T-cell (primary cell): ENCODE results near the gene ACSM4. TPM values are rescaled to one million over a fixed set of nuclear protein-coding genes. Genes with fewer than 3 reads are reported as not detected.

Experiments used
- ATAC-seq, 4 experiments: fragments of 200-7000 bp in 3 of 4; fragments of 150-1000 bp in 1 of 4; cut with Tn5 transposase; replicated peaks in 1 of 4; 1 replicate in 3 of 4; 2 replicates in 1 of 4; pipeline ENCODE4 v1.10.0; 2021; ENCODE audit warnings: moderate library complexity in 3 of 4, mild to moderate bottlenecking in 2 of 4, moderate number of reproducible peaks in 1 of 4
- CTCF ChIA-PET, 2 donors: fragments of 300-600 bp; sonication (Branson Sonifier 250); formaldehyde crosslinking; loops; one replicate each; lab custom pipeline; 2022; ENCODE audit warnings: antibody characterized with exemption in 2 of 2; lab: Charles Lee
- POLR2A ChIA-PET, 2 donors: fragments of 300-600 bp; sonication (Branson Sonifier 250); formaldehyde crosslinking; loops; one replicate each; lab custom pipeline; 2022; ENCODE audit warnings: antibody characterized with exemption in 2 of 2; lab: Charles Lee
- DNase-seq, 35 experiments: peaks; one replicate each; pipeline versions ENCODE4 v3.0.0 to v3.0.0-alpha.2; 2013 to 2023
- H3K27ac ChIP-seq: one replicate; pipeline ENCODE4 v1.5.1; 2013; ENCODE audit warnings: low read length
- H3K27me3 ChIP-seq, 2 experiments: replicated peaks in 1 of 2; 1 replicate in 1 of 2; 2 replicates in 1 of 2; pipeline versions ENCODE4 v1.6.1 to v1.7.0; 2013; ENCODE audit warnings: low read length in 1 of 2, mixed read lengths in 1 of 2; ENCODE audit not compliant: control insufficient read depth in 2 of 2, insufficient read depth in 2 of 2; ENCODE audit errors: extremely low read depth in 1 of 2
- H3K36me3 ChIP-seq, 2 donors: 1 replicate in 1 of 2; 2 replicates in 1 of 2; pipeline versions ENCODE4 v1.6.1 to v1.7.0; 2013; ENCODE audit warnings: low read length in 1 of 2; ENCODE audit not compliant: control insufficient read depth in 2 of 2, insufficient read depth in 1 of 2; ENCODE audit errors: extremely low read depth in 1 of 2
- H3K4me1 ChIP-seq, 2 experiments: 1 replicate in 1 of 2; 2 replicates in 1 of 2; pipeline versions ENCODE4 v1.6.1 to v1.7.0; 2013; ENCODE audit warnings: low read length in 2 of 2, mixed read lengths in 1 of 2; ENCODE audit not compliant: insufficient read depth in 2 of 2, control insufficient read depth in 1 of 2; ENCODE audit errors: extremely low read depth in 1 of 2
- H3K4me3 ChIP-seq, 2 donors: 1 replicate in 1 of 2; 2 replicates in 1 of 2; pipeline versions ENCODE4 v1.5.1 to v1.7.0; 2013; ENCODE audit warnings: mild to moderate bottlenecking in 2 of 2, low read length in 1 of 2, moderate library complexity in 1 of 2; ENCODE audit not compliant: control insufficient read depth in 1 of 2; ENCODE audit errors: extremely low read depth in 1 of 2
- H3K9me3 ChIP-seq: 2 replicates; pipeline ENCODE4 v1.7.0; 2013
- H3K27ac Mint-ChIP-seq, 2 donors: one replicate each; pipeline ENCODE4 v1.8.0; 2020 to 2021; ENCODE audit warnings: mild to moderate bottlenecking in 2 of 2, mixed read lengths in 2 of 2
- H3K27me3 Mint-ChIP-seq, 2 donors: one replicate each; pipeline ENCODE4 v1.8.0; 2021 to 2022; ENCODE audit warnings: mixed read lengths in 2 of 2
- H3K36me3 Mint-ChIP-seq: one replicate; pipeline ENCODE4 v1.8.0; 2021; ENCODE audit warnings: mixed read lengths
- H3K4me1 Mint-ChIP-seq, 3 donors: one replicate each; pipeline ENCODE4 v1.8.0; 2020 to 2022; ENCODE audit warnings: mixed read lengths in 3 of 3, mild to moderate bottlenecking in 1 of 3
- H3K4me3 Mint-ChIP-seq, 3 donors: one replicate each; pipeline ENCODE4 v1.8.0; 2020 to 2022; ENCODE audit warnings: mild to moderate bottlenecking in 3 of 3, mixed read lengths in 3 of 3, moderate library complexity in 3 of 3
- H3K9me3 Mint-ChIP-seq, 3 donors: one replicate each; pipeline ENCODE4 v1.8.0; 2020 to 2022; ENCODE audit warnings: mixed read lengths in 3 of 3
- WGBS: methylation state at CpG from one replicate; pipeline ENCODE4 v1.1.5; 2013; ENCODE audit warnings: missing lambda C conversion rate; ENCODE audit not compliant: insufficient coverage; 5-methylcytosine and 5-hydroxymethylcytosine counted together
- total RNA-seq, 35 experiments: library from RNA in 6 of 35; stranded (reverse) in 6 of 35; fragments of 120-200 nt in 1 of 35; gene quantifications; one replicate each; pipeline versions ENCODE4 v1.2.1 to v1.2.4 and lab custom pipeline; 2013 to 2026

ACSM4 gene
- total RNA-seq = not detected
- total RNA-seq (2013) = not detected
- 0 to 0.09 (median 0) reads per million in 29 experiments for total RNA-seq (lab: John Stamatoyannopoulos, UW)

- no peak for DNase-seq
- H3K27ac Mint-ChIP-seq = no peak within 1 kb of the TSS
- H3K36me3 ChIP-seq = no peaks in the 10 kb centered on the region
- no peak within 1 kb of the TSS for H3K4me3 ChIP-seq
- no peak within 1 kb of the TSS for H3K4me3 Mint-ChIP-seq
- WGBS = 96% methylated on average over 3 of the region's 3 CpGs
- H3K27ac ChIP-seq = no peak within 1 kb of the TSS
- peaks cover 0 to 6% of the 10 kb centered on the region in 2 experiments for H3K27me3 ChIP-seq
- H3K4me1 ChIP-seq = no peaks in the 10 kb centered on the region
- no peaks in the 10 kb centered on the region for H3K9me3 Mint-ChIP-seq
- ChIA-PET CTCF (no interaction called here), POLR2A (interaction anchor here in 1 of 2 donors (0.5 kb wide), 1 partner anchor 124 kb away, joined by 3 read pairs; no protein-coding TSS in a partner anchor)
- no peaks in the 10 kb centered on the region for H3K9me3 ChIP-seq
- ATAC-seq = no peak
- H3K36me3 Mint-ChIP-seq = no peaks in the 10 kb centered on the region
- peaks cover 16 to 28% of the 10 kb centered on the region in 2 donors for H3K27me3 Mint-ChIP-seq
- no peaks in the 10 kb centered on the region for H3K4me1 Mint-ChIP-seq
Observed at GRCh38 chr12:7303772-7304171, at the start of gene ACSM4. Gene ACSM4 (plus strand): TSS chr12:7304072. CDS start chr12:7304332, 260 bp downstream.

DNA sequence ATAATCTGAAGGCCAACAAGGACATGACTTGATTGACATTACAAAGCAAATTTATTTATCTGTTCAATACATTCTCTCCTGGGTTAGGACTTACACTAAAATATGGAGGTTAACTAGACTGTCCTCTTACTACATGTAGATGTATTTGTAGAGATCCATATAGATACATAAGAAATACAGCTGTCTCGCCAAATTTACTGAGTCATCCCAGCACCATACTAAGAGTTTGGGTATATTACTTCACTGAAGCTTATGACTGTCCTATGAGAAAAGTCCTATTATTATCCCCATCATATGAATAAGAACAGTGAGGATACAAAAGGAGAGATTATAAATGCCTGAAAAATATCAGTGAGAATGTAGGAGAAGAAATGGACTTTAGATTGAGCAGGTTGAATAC, 44.8 kb upstream of the ACSM4 start:
- no peak for ATAC-seq

GRCh38 chr12:7264538-7264937, 39.3 kb upstream of the ACSM4 start:
- Mint-ChIP-seq H3K27me3 (peaks cover 3 to 7% of the 10 kb centered on the region in 2 donors), H3K36me3 (no peaks in the 10 kb centered on the region), H3K4me1 (no peaks in the 10 kb centered on the region), H3K9me3 (no peaks in the 10 kb centered on the region), H3K4me3 (no peak overlapping the region), H3K27ac (no peak overlapping the region)
- no peaks in the 10 kb centered on the region for H3K36me3 ChIP-seq
- ATAC-seq = no peak
- H3K27ac ChIP-seq = no peak overlapping the region
- DNase-seq = no peak
- H3K27me3 ChIP-seq = no peaks in the 10 kb centered on the region
- POLR2A ChIA-PET = no interaction called here
- CTCF ChIA-PET = interaction anchor here in 1 of 2 donors (0.9 kb wide), 1 partner anchor 9 kb away, joined by 4 read pairs; no protein-coding TSS in a partner anchor
- H3K4me3 ChIP-seq = no peak overlapping the region
- no peaks in the 10 kb centered on the region for H3K4me1 ChIP-seq
- no peaks in the 10 kb centered on the region for H3K9me3 ChIP-seq

More for the DNA sequence above, 44.8 kb upstream of the ACSM4 start:
- H3K4me3 Mint-ChIP-seq = no peak overlapping the region
- H3K27ac ChIP-seq = no peak overlapping the region
- WGBS = no CpG with 5 or more reads among the region's 1 CpG
- no peak overlapping the region for H3K27ac Mint-ChIP-seq
- no peaks in the 10 kb centered on the region for H3K36me3 ChIP-seq
- H3K27me3 ChIP-seq = no peaks in the 10 kb centered on the region
- H3K4me1 ChIP-seq = no peaks in the 10 kb centered on the region
- H3K4me3 ChIP-seq = no peak overlapping the region
- POLR2A ChIA-PET = no interaction called here
- CTCF ChIA-PET = no interaction called here
- peaks cover 7 to 11% of the 10 kb centered on the region in 2 donors for H3K27me3 Mint-ChIP-seq
- no peak for DNase-seq
- H3K9me3 ChIP-seq = no peaks in the 10 kb centered on the region
- H3K36me3 Mint-ChIP-seq = no peaks in the 10 kb centered on the region
- no peaks in the 10 kb centered on the region for H3K9me3 Mint-ChIP-seq
- no peaks in the 10 kb centered on the region for H3K4me1 Mint-ChIP-seq

DNA sequence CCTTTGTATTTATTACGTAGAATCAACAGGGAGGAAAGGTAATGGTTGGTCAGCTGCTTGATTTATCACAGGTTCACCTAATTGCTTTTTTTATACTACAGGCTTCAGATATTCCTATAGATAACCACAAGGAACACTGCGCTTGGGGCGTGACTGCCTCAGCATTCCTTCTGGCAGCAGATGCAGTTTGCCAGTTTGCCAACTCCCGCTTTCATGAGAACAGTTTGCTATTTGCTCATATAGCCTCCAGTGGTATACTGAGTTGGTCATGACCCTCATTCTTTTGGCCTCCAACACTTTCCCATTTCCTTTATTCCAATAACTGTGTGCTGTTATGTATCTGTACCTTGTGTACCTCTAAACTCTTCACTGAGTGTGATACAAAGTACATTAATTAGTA, 38.6 kb upstream of the ACSM4 start:
- WGBS = 100% methylated on average over 3 of the region's 4 CpGs

DNA sequence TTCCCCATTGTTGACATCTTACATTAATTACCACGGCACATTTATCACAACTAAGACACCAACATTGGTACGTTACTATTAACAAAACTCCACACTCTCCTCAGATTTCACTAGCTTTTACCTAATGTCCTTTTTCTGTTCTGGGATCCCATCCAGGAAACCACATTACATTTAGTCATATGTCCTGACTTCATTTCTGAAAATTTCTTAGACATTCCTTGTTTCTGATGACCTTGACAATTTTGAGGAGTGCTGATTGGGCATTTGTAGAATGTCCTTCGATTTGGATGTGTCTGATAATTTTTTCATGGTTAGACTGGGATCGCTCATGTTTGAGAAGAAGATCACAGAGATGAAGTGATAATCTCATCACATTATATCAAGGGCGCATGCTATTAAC, 34.6 kb upstream of the ACSM4 start:
- Mint-ChIP-seq H3K4me3 (no peak overlapping the region), H3K9me3 (no peaks in the 10 kb centered on the region), H3K36me3 (no peaks in the 10 kb centered on the region), H3K27me3 (peaks cover 5% of the 10 kb centered on the region in 2 donors), H3K4me1 (no peaks in the 10 kb centered on the region), H3K27ac (no peak overlapping the region)
- H3K9me3 ChIP-seq = no peaks in the 10 kb centered on the region
- CTCF ChIA-PET = no interaction called here
- WGBS = 82% methylated on average over 2 of the region's 5 CpGs
- DNase-seq = no peak
- no peaks in the 10 kb centered on the region for H3K4me1 ChIP-seq
- no peak for ATAC-seq
- H3K27me3 ChIP-seq = no peaks in the 10 kb centered on the region
- POLR2A ChIA-PET = no interaction called here
- no peak overlapping the region for H3K27ac ChIP-seq
- no peak overlapping the region for H3K4me3 ChIP-seq
- H3K36me3 ChIP-seq = no peaks in the 10 kb centered on the region

More for the DNA sequence above, 38.6 kb upstream of the ACSM4 start:
- no peaks in the 10 kb centered on the region for H3K4me1 ChIP-seq
- no peaks in the 10 kb centered on the region for H3K9me3 ChIP-seq
- H3K36me3 Mint-ChIP-seq = no peaks in the 10 kb centered on the region
- POLR2A ChIA-PET = no interaction called here
- H3K4me3 Mint-ChIP-seq = no peak overlapping the region
- H3K4me1 Mint-ChIP-seq = no peaks in the 10 kb centered on the region
- no peaks in the 10 kb centered on the region for H3K27me3 ChIP-seq
- DNase-seq (no peak), ATAC-seq (no peak)
- H3K4me3 ChIP-seq = no peak overlapping the region
- H3K36me3 ChIP-seq = no peaks in the 10 kb centered on the region
- no peaks in the 10 kb centered on the region for H3K9me3 Mint-ChIP-seq
- no peak overlapping the region for H3K27ac Mint-ChIP-seq
- CTCF ChIA-PET = interaction anchor here in 1 of 2 donors (0.5 kb wide), 1 partner anchor 383 kb away, joined by 3 read pairs; no protein-coding TSS in a partner anchor
- H3K27me3 Mint-ChIP-seq = peaks cover 3% of the 10 kb centered on the region in 2 donors
- H3K27ac ChIP-seq = no peak overlapping the region

- H3K27ac ChIP-seq = no peak overlapping the region
- 94% methylated on average over 3 of the region's 5 CpGs for WGBS
- H3K36me3 ChIP-seq = no peaks in the 10 kb centered on the region
- no peak overlapping the region for H3K4me3 ChIP-seq
- Mint-ChIP-seq H3K27ac (no peak overlapping the region), H3K4me3 (no peak overlapping the region), H3K27me3 (peaks cover 8 to 11% of the 10 kb centered on the region in 2 donors), H3K36me3 (no peaks in the 10 kb centered on the region), H3K9me3 (peaks cover 0 to 4% (median 0%) of the 10 kb centered on the region in 3 donors), H3K4me1 (no peaks in the 10 kb centered on the region)
- ChIA-PET CTCF (interaction anchor here in 1 of 2 donors (0.7 kb wide), 1 partner anchor 187 kb away, joined by 9 read pairs; no protein-coding TSS in a partner anchor), POLR2A (no interaction called here)
- H3K4me1 ChIP-seq = no peaks in the 10 kb centered on the region
- ATAC-seq = no peak
- DNase-seq = no peak
- no peaks in the 10 kb centered on the region for H3K9me3 ChIP-seq
- H3K27me3 ChIP-seq = no peaks in the 10 kb centered on the region
Observed at GRCh38 chr12:7271893-7272514, 31.9 kb upstream of the ACSM4 start.
